HG03575 (cell line): Measurements from ENCODE around the gene GPRC5A.

Experiments used
- ATAC-seq: cut with Tn5 transposase; IDR thresholded peaks from one replicate; pipeline ENCODE4 v1.9.1; 2021; ENCODE audit not compliant: unreplicated experiment, insufficient number of reproducible peaks, low FRiP score; ENCODE audit errors: extremely low read depth

GPRC5A gene

GRCh38 chr12:12960639-12961209 is 69.4 kb downstream of the GPRC5A start:
- ATAC-seq: no peak

GRCh38 chr12:12964255-12964654 is 72.9 kb downstream of the GPRC5A start:
- ATAC-seq: no peak

- no peak for ATAC-seq
These were observed 74.5 kb downstream of the GPRC5A start for GRCh38 chr12:12965836-12966235.
